B cell (primary cell): ENCODE results near the gene LIPF. TPM values are rescaled to one million over a fixed set of nuclear protein-coding genes. Genes with fewer than 3 reads are reported as not detected.

Experiments used
- ATAC-seq: fragments of 200-7000 bp; cut with Tn5 transposase; one replicate; pipeline ENCODE4 v1.10.0; 2021; ENCODE audit warnings: low read depth, mild to moderate bottlenecking, moderate number of reproducible peaks, moderate library complexity
- CTCF ChIA-PET: fragments of 350-600 bp; sonication (Branson Sonifier 250); formaldehyde crosslinking; loops from one replicate; lab custom pipeline; 2021; ENCODE audit warnings: antibody characterized with exemption, inconsistent platforms; lab: Charles Lee
- POLR2A ChIA-PET: fragments of 350-600 bp; sonication (Branson Sonifier 250); formaldehyde crosslinking; loops from one replicate; lab custom pipeline; 2021; ENCODE audit warnings: antibody characterized with exemption; lab: Charles Lee
- DNase-seq: peaks from one replicate; pipeline ENCODE4 v3.0.0; 2013
- H2AFZ ChIP-seq: 2 replicates; pipeline ENCODE4 v1.6.1; 2012; ENCODE audit warnings: mild to moderate bottlenecking, low read depth, low read length; ENCODE audit not compliant: insufficient read depth, poor library complexity, severe bottlenecking
- H3K27ac ChIP-seq, 2 donors: 1 replicate in 1 of 2; 2 replicates in 1 of 2; pipeline ENCODE4 v1.5.1; 2012 to 2013; ENCODE audit warnings: low read length in 2 of 2, mild to moderate bottlenecking in 2 of 2, moderate library complexity in 1 of 2
- H3K27me3 ChIP-seq, 4 experiments: fragments of 200-600 bp in 1 of 4; sonication (generic) in 1 of 4; replicated peaks in 1 of 4; 1 replicate in 2 of 4; 2 replicates in 2 of 4; pipeline versions ENCODE4 v1.6.1 to v1.7.0; 2013 to 2016; ENCODE audit warnings: low read length in 3 of 4, mild to moderate bottlenecking in 2 of 4, mixed read lengths in 1 of 4, moderate library complexity in 1 of 4; ENCODE audit not compliant: insufficient read depth in 4 of 4, control insufficient read depth in 3 of 4; ENCODE audit errors: control extremely low read depth in 1 of 4
- H3K36me3 ChIP-seq, 2 experiments: replicated peaks in 1 of 2; 1 replicate in 1 of 2; 2 replicates in 1 of 2; pipeline versions ENCODE4 v1.6.1 to v1.7.1; 2013; ENCODE audit warnings: low read length in 1 of 2; ENCODE audit not compliant: insufficient read depth in 2 of 2, control insufficient read depth in 1 of 2; ENCODE audit errors: control extremely low read depth in 1 of 2, extremely low read depth in 1 of 2
- H3K4me1 ChIP-seq, 2 donors: fragments of 200-600 bp in 1 of 2; sonication (generic) in 1 of 2; 1 replicate in 1 of 2; 2 replicates in 1 of 2; pipeline versions ENCODE4 v1.5.1 to v1.6.1; 2013 to 2017; ENCODE audit warnings: low read length in 2 of 2; ENCODE audit not compliant: control insufficient read depth in 2 of 2, insufficient read depth in 2 of 2
- H3K4me2 ChIP-seq: replicated peaks from 2 replicates; pipeline ENCODE3; 2012; ENCODE audit warnings: mild to moderate bottlenecking, low read depth, low read length; ENCODE audit not compliant: poor library complexity, severe bottlenecking
- H3K4me3 ChIP-seq, 5 experiments: fragments of 200-600 bp in 1 of 5; sonication (generic) in 1 of 5; 1 replicate in 3 of 5; 2 replicates in 2 of 5; pipeline versions ENCODE4 v1.5.1 to v1.7.0; 2011 to 2016; ENCODE audit warnings: low read length in 4 of 5, mild to moderate bottlenecking in 4 of 5, low read depth in 2 of 5, control low read depth in 1 of 5, moderate library complexity in 1 of 5; ENCODE audit not compliant: insufficient read depth in 1 of 5; ENCODE audit errors: control extremely low read depth in 1 of 5, extremely low read depth in 1 of 5
- H3K79me2 ChIP-seq: fragments of 200-600 bp; sonication (generic); one replicate; pipeline ENCODE4 v1.6.0; 2016; ENCODE audit warnings: low read length; ENCODE audit not compliant: control insufficient read depth, insufficient read depth
- H3K9ac ChIP-seq: fragments of 200-600 bp; sonication (generic); 2 replicates; pipeline ENCODE4 v1.6.1; 2017; ENCODE audit warnings: mild to moderate bottlenecking, low read length, moderate library complexity
- H3K9me3 ChIP-seq, 3 donors: one replicate each; pipeline versions ENCODE4 v1.6.1 to v1.7.1; 2013; ENCODE audit warnings: low read length in 2 of 3; ENCODE audit not compliant: control insufficient read depth in 2 of 3, insufficient read depth in 1 of 3; ENCODE audit errors: control extremely low read depth in 1 of 3
- H4K20me1 ChIP-seq: 2 replicates; pipeline ENCODE4 v1.6.0; 2012; ENCODE audit warnings: mild to moderate bottlenecking, low read length; ENCODE audit not compliant: insufficient read depth, control insufficient read depth, poor library complexity, severe bottlenecking
- H3K27ac Mint-ChIP-seq: one replicate; pipeline ENCODE4 v1.8.0; 2021; ENCODE audit warnings: mixed read lengths
- H3K27me3 Mint-ChIP-seq: one replicate; pipeline ENCODE4 v1.8.0; 2021; ENCODE audit warnings: mixed read lengths
- H3K4me1 Mint-ChIP-seq: one replicate; pipeline ENCODE4 v1.8.0; 2021; ENCODE audit warnings: mixed read lengths
- H3K4me3 Mint-ChIP-seq: one replicate; pipeline ENCODE4 v1.8.0; 2021; ENCODE audit warnings: mixed read lengths
- H3K9me3 Mint-ChIP-seq: one replicate; pipeline ENCODE4 v1.8.0; 2022; ENCODE audit warnings: mixed read lengths; ENCODE audit not compliant: insufficient read depth
- CTCF ChIP-seq: fragments of 200-600 bp; IDR thresholded peaks from one replicate; pipeline ENCODE4 v1.8.0; 2022; ENCODE audit warnings: antibody characterized with exemption, mild to moderate bottlenecking
- EZH2 ChIP-seq: IDR thresholded peaks from 2 replicates; pipeline ENCODE4 v1.6.1; 2012; ENCODE audit warnings: borderline replicate concordance, low read depth, mild to moderate bottlenecking, moderate library complexity, low read length; ENCODE audit not compliant: insufficient read depth, poor library complexity, severe bottlenecking
- WGBS: methylation state at CpG from one replicate; pipeline ENCODE4 v1.1.5; 2013; ENCODE audit warnings: missing lambda C conversion rate; ENCODE audit not compliant: insufficient coverage; 5-methylcytosine and 5-hydroxymethylcytosine counted together
- intact Hi-C: fragments of 100-400 bp; cut with micrococcal nuclease; formaldehyde crosslinking; loops from one replicate; pipeline ENCODE4 v1.10.0; 2022
- polyA plus RNA-seq: library from polyadenylated mRNA; depleted of rRNA; stranded (reverse); fragments of >200 nt; gene quantifications from 2 replicates; pipeline ENCODE4 v1.2.3, GENCODE V29; 2012
- total RNA-seq, 2 donors: library from RNA; stranded (reverse); fragments of 120-200 nt in 1 of 2; gene quantifications; 1 replicate in 1 of 2; 2 replicates in 1 of 2; pipeline versions ENCODE4 v1.2.3 to v1.2.4, GENCODE V29; 2013 to 2022

Gene LIPF
- total and polyA plus RNA-seq, 2 donors (not counting 1 experiment from before 2014, with no cell fraction given), result not detected

- Histone ChIP-seq H3K4me2 (no peak overlapping the region), H4K20me1 (no peaks in the 10 kb centered on the region), H3K4me1 (no peaks in the 10 kb centered on the region), H2AFZ (no peak overlapping the region), H3K36me3 (no peaks in the 10 kb centered on the region), H3K79me2 (no peaks in the 10 kb centered on the region), H3K9ac (no peak overlapping the region), H3K27ac (no peak overlapping the region), H3K4me3 (no peak overlapping the region), H3K9me3 (no peaks in the 10 kb centered on the region), H3K27me3 (no peaks in the 10 kb centered on the region)
- intact Hi-C loops, result no loop called here
- H3K4me3 Mint-ChIP-seq, result no peak overlapping the region
- H3K27me3 Mint-ChIP-seq, result peaks cover 17% of the 10 kb centered on the region
- H3K4me1 Mint-ChIP-seq, result no peaks in the 10 kb centered on the region
- ATAC-seq, result no peak
- H3K27ac Mint-ChIP-seq, result no peak overlapping the region
- H3K9me3 Mint-ChIP-seq, result no peaks in the 10 kb centered on the region
- ChIA-PET POLR2A (no interaction called here), CTCF (no interaction called here)
- TF ChIP-seq CTCF, result no peak
- TF ChIP-seq EZH2, result no peak
- DNase-seq, result no peak
- WGBS, result no CpG with 5 or more reads among the region's 1 CpG
Measured at GRCh38 chr10:88715517-88715916, 51.3 kb downstream of the LIPF start.

GRCh38 chr10:88721392-88721791 is 57.1 kb downstream of the LIPF start:
- H3K9me3 ChIP-seq, result no peaks in the 10 kb centered on the region
- intact Hi-C loops, result no loop called here
- peaks cover 6% of the 10 kb centered on the region for H3K4me1 Mint-ChIP-seq
- 100% methylated on average over 1 of the region's 4 CpGs for WGBS
- DNase-seq (no peak), ATAC-seq (no peak)
- H3K9me3 Mint-ChIP-seq, result no peaks in the 10 kb centered on the region
- H2AFZ ChIP-seq, result no peak overlapping the region
- H3K27me3 ChIP-seq, result no peaks in the 10 kb centered on the region
- TF ChIP-seq CTCF (no peak), EZH2 (no peak)
- no peak overlapping the region for H3K4me3 ChIP-seq
- H3K27ac ChIP-seq, result no peak overlapping the region
- no peak overlapping the region for H3K9ac ChIP-seq
- H3K27me3 Mint-ChIP-seq, result peaks cover 12% of the 10 kb centered on the region
- H3K79me2 ChIP-seq, result no peaks in the 10 kb centered on the region
- H3K27ac Mint-ChIP-seq, result no peak overlapping the region
- no peaks in the 10 kb centered on the region for H3K36me3 ChIP-seq
- POLR2A ChIA-PET, result no interaction called here
- no peak overlapping the region for H3K4me3 Mint-ChIP-seq
- H3K4me2 ChIP-seq, result no peak overlapping the region
- H4K20me1 ChIP-seq, result no peaks in the 10 kb centered on the region
- H3K4me1 ChIP-seq, result no peaks in the 10 kb centered on the region
- CTCF ChIA-PET, result no interaction called here
